ENCODE results near the gene PKP4. TPM values are rescaled to one million over a fixed set of nuclear protein-coding genes. Genes with fewer than 3 reads are reported as not detected.

Gene PKP4
- total and polyA plus RNA-seq, 2 of the 8 experiments (the other 6 are each of a cell fraction or from before 2014, with no cell fraction given): 48.2 to 88.0 TPM

- Histone ChIP-seq H2BK15ac (ENCODE audit: low read length) (no peak overlapping the region), H2AFZ (ENCODE audit: low read length) (no peak overlapping the region), H3K4ac (replicated peaks; ENCODE audit: insufficient read length, low read depth, low read length) (no peak overlapping the region), H2BK12ac (ENCODE audit: low read depth, low read length) (no peak overlapping the region), H3K9ac (replicated peaks in 1 of 4; ENCODE audit: extremely low read depth in 1 of 4, low read depth in 3 of 4, low read length in 3 of 4) (no peak overlapping the region), H2BK20ac (ENCODE audit: low read length) (no peak overlapping the region), H4K20me1 (replicated peaks in 1 of 2; ENCODE audit: control insufficient read depth in 1 of 2, insufficient read depth in 2 of 2, low read length in 2 of 2) (no peaks in the 10 kb centered on the region), H2BK120ac (replicated peaks; ENCODE audit: low read depth, low read length) (no peak overlapping the region), H3K27me3 (replicated peaks in 1 of 4; ENCODE audit: control insufficient read depth in 3 of 4, extremely low read depth in 1 of 4, insufficient read depth in 3 of 4, low read length in 3 of 4) (no peaks in the 10 kb centered on the region; a peak in 1 of 7 replicates), H4K5ac (ENCODE audit: insufficient read length, low read depth, low read length) (no peak overlapping the region), H3K56ac (replicated peaks; ENCODE audit: insufficient read length, low read depth, low read length) (no peak overlapping the region), H3K23ac (ENCODE audit: insufficient read length) (no peak overlapping the region), H3K4me2 (ENCODE audit: insufficient read depth in 1 of 2, low read depth in 2 of 2, low read length in 2 of 2) (no peak overlapping the region), H3K79me1 (ENCODE audit: low read depth, low read length) (no peaks in the 10 kb centered on the region), H3K4me3 (ENCODE audit: extremely low read depth in 1 of 4, insufficient read depth in 2 of 4, low read depth in 3 of 4, low read length in 4 of 4) (no peak overlapping the region), H3K9me3 (ENCODE audit: insufficient read depth in 2 of 2, low read depth in 1 of 2, low read length in 1 of 2) (no peaks in the 10 kb centered on the region), H3K27ac (ENCODE audit: low read depth, low read length) (no peak overlapping the region), H4K91ac (replicated peaks; ENCODE audit: insufficient read length, low read length) (no peak overlapping the region), H3K4me1 (replicated peaks in 1 of 4; ENCODE audit: control insufficient read depth in 3 of 4, insufficient read depth in 4 of 4, low read length in 3 of 4) (peaks cover 0 to 6% (median 2%) of the 10 kb centered on the region in 4 experiments; a peak in 1 of 7 replicates), H4K8ac (ENCODE audit: extremely low read depth, insufficient read depth, low read length) (no peak overlapping the region), H2BK5ac (ENCODE audit: low read depth, low read length) (no peak overlapping the region), H3K79me2 (ENCODE audit: control insufficient read depth in 1 of 2, insufficient read depth in 2 of 2, low read length in 2 of 2) (no peaks in the 10 kb centered on the region), H3K18ac (ENCODE audit: extremely low read depth, low read length) (no peak overlapping the region), H3K23me2 (ENCODE audit: low read depth, low read length) (no peaks in the 10 kb centered on the region), H3K14ac (ENCODE audit: insufficient read length) (no peak overlapping the region), H2AK5ac (ENCODE audit: low read depth, low read length) (no peak overlapping the region), H3K36me3 (ENCODE audit: control insufficient read depth in 2 of 4, insufficient read depth in 4 of 4, low read length in 3 of 4) (no peaks in the 10 kb centered on the region)
- WGBS, 2 experiments (ENCODE audit: extremely low coverage in 1 of 2, insufficient coverage in 1 of 2, insufficient read length in 1 of 2, insufficient replicate concordance in 2 of 2, low coverage in 1 of 2, low lambda C conversion rate in 2 of 2, missing lambda C conversion rate in 1 of 2): 82% methylated on average over 7 of the region's 7 CpGs; no CpG with 5 or more reads in 1 of the 2 experiments
- CTCF ChIA-PET (ENCODE audit: partially characterized antibody): interaction anchor here (1.3 to 28.7 kb wide), 6 partner anchors 3 to 693 kb away, joined by 3 to 416 read pairs (median 10); no protein-coding TSS in a partner anchor
- DNase-seq (ENCODE audit: low read depth in 1 of 2, low spot score in 2 of 2) (no peak), FAIRE-seq (no peak)
- POLR2A ChIA-PET (ENCODE audit: partially characterized antibody): interaction anchor here (0.8 kb wide), 1 partner anchor 9 kb away, joined by 4 read pairs; no protein-coding TSS in a partner anchor
- TF ChIP-seq NANOG (IDR thresholded peaks at IDR 0.05; ENCODE audit: insufficient read depth, low read depth, low read length, poor library complexity, severe bottlenecking) (no peak), TEAD4 (IDR thresholded peaks at IDR 0.05; ENCODE audit: low read depth, low read length) (no peak), BCL11A (IDR thresholded peaks at IDR 0.05; ENCODE audit: low read depth in 2 of 2, low read length in 2 of 2) (no peak), POU5F1 (IDR thresholded peaks at IDR 0.05; ENCODE audit: low read depth, low read length) (no peak)
These were observed 271.7 kb downstream of the PKP4 start for GRCh38 chr2:158728422-158728821.
